Nephron progenitor cell (in vitro differentiated cells): ENCODE results near the gene IQGAP2.

Source experiments
- DNase-seq: peaks from one replicate; pipeline ENCODE4 v3.0.0; 2021
- H3K27ac Mint-ChIP-seq: 2 replicates; pipeline ENCODE4 v1.8.0; 2021; ENCODE audit warnings: mild to moderate bottlenecking, moderate library complexity, mixed read lengths
- H3K27me3 Mint-ChIP-seq: 2 replicates; pipeline ENCODE4 v1.8.0; 2021; ENCODE audit warnings: mild to moderate bottlenecking, low read depth, mixed read lengths; ENCODE audit not compliant: poor library complexity
- H3K36me3 Mint-ChIP-seq: 2 replicates; pipeline ENCODE4 v1.8.0; 2021; ENCODE audit warnings: low read depth, mixed read lengths
- H3K4me1 Mint-ChIP-seq: 2 replicates; pipeline ENCODE4 v1.8.0; 2021; ENCODE audit warnings: mixed read lengths
- H3K4me3 Mint-ChIP-seq: 2 replicates; pipeline ENCODE4 v1.8.0; 2021; ENCODE audit warnings: mild to moderate bottlenecking, moderate library complexity, mixed read lengths
- H3K9me3 Mint-ChIP-seq: 2 replicates; pipeline ENCODE4 v1.8.0; 2021; ENCODE audit warnings: mild to moderate bottlenecking, moderate library complexity, mixed read lengths
- TF ChIP-seq, protein P1 (sequence below): fragments of 200-600 bp; sonication (generic); IDR thresholded peaks from 2 replicates; pipeline ENCODE4 v1.5.0; 2021; ENCODE audit warnings: antibody characterized with exemption

The IQGAP2 gene

DNA sequence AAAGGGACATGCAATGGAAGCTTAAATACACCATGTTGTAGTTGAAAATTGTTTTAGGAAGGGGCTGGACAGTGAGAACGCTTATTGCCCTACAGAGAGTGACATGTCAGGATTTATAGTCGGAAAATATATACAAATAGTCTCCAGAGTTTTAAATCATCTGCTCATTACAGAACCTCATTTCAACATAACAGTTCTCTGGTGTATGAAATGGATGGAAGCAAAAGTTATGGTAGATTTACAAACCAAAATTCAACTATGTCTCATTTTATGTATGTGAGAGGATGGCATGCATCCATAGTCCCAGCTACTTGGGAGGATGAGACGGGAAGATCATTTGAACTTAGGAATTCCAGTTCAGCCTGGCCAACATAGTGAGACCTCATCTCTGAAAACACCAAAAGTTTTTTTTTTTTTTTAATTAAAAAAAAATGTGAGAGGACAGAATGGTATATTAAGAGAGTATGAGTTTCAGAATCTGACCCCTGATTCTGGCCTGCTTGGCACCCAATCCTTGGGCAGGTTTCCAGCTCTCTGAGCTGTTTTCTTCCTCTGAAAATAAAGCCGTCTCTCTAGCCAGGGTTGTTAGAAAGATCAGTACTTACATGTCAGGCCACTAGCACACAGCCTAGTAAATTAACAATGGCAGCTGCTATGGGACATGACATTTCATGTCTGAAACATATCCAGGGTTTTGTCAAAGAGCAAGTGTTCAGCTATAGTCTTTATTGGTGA lies 40.1 kb downstream of the IQGAP2 start:
- H3K27ac Mint-ChIP-seq = no peak overlapping the region
- H3K9me3 Mint-ChIP-seq = peaks cover 22% of the 10 kb centered on the region
- no peak overlapping the region for H3K4me3 Mint-ChIP-seq
- H3K36me3 Mint-ChIP-seq = peaks cover 24% of the 10 kb centered on the region
- TF ChIP-seq, protein P1, sequence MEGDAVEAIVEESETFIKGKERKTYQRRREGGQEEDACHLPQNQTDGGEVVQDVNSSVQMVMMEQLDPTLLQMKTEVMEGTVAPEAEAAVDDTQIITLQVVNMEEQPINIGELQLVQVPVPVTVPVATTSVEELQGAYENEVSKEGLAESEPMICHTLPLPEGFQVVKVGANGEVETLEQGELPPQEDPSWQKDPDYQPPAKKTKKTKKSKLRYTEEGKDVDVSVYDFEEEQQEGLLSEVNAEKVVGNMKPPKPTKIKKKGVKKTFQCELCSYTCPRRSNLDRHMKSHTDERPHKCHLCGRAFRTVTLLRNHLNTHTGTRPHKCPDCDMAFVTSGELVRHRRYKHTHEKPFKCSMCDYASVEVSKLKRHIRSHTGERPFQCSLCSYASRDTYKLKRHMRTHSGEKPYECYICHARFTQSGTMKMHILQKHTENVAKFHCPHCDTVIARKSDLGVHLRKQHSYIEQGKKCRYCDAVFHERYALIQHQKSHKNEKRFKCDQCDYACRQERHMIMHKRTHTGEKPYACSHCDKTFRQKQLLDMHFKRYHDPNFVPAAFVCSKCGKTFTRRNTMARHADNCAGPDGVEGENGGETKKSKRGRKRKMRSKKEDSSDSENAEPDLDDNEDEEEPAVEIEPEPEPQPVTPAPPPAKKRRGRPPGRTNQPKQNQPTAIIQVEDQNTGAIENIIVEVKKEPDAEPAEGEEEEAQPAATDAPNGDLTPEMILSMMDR = no peak
- H3K4me1 Mint-ChIP-seq = peaks cover 10% of the 10 kb centered on the region
- H3K27me3 Mint-ChIP-seq = no peaks in the 10 kb centered on the region
- DNase-seq = no peak

DNA sequence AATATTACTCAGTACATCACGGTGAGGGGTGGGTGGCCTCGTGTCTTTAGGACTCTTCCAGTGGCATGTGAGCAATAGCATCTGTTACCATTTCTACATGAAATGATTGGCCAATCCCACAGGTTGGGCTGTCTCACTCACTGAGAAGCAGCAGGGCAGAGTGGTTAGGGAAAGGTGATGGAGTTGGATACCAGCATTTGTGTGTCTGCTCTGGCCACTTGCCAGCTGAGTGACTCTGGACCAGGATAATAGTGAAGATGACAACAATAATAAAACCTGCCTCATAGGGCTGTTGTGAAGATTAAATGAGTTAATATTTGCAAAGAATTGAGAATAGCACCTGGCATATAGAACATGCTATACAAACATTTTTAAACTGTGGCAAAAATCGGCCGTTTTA lies 42.0 kb downstream of the IQGAP2 start:
- TF ChIP-seq, protein P1 = no peak
- Mint-ChIP-seq H3K4me1 (peaks cover 10% of the 10 kb centered on the region), H3K36me3 (peaks cover 22% of the 10 kb centered on the region), H3K9me3 (peaks cover 4% of the 10 kb centered on the region), H3K27me3 (no peaks in the 10 kb centered on the region), H3K4me3 (no peak overlapping the region), H3K27ac (no peak overlapping the region)
- no peak for DNase-seq

DNA sequence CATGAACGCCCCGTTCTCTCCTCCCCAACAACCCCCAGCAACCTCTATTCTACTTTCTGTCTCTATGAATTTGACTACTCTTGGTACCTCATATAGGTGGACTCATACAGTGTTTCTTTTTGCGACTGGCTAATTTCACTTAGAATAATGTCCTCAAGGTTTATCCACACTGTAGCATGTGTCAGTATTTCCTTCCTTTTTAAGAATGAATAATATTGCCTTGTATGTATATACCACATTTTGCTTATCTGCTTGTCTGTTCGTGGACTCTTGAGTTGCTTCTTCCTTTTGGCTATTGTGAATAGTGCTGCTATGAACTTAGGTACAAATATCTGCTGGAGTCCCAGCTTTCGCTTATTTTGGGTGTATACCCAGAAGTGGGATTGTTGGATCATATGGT lies 42.7 kb downstream of the IQGAP2 start:
- Mint-ChIP-seq H3K9me3 (no peaks in the 10 kb centered on the region), H3K4me1 (peaks cover 10% of the 10 kb centered on the region), H3K36me3 (peaks cover 25% of the 10 kb centered on the region), H3K27me3 (no peaks in the 10 kb centered on the region), H3K27ac (peak overlapping the region; percentile 33), H3K4me3 (no peak overlapping the region)
- no peak for DNase-seq
- TF ChIP-seq, protein P1 = no peak

GRCh38 chr5:76446776-76447175 lies 43.7 kb downstream of the IQGAP2 start:
- Mint-ChIP-seq H3K4me3 (no peak overlapping the region), H3K27ac (peak overlapping the region; percentile 31), H3K36me3 (peaks cover 25% of the 10 kb centered on the region), H3K4me1 (peaks cover 10% of the 10 kb centered on the region), H3K27me3 (no peaks in the 10 kb centered on the region), H3K9me3 (no peaks in the 10 kb centered on the region)
- DNase-seq = no peak
- TF ChIP-seq, protein P1 = no peak

- Mint-ChIP-seq H3K36me3 (peaks cover 25% of the 10 kb centered on the region), H3K27ac (no peak overlapping the region), H3K9me3 (no peaks in the 10 kb centered on the region), H3K27me3 (no peaks in the 10 kb centered on the region), H3K4me3 (no peak overlapping the region), H3K4me1 (peaks cover 10% of the 10 kb centered on the region)
- DNase-seq = no peak
- TF ChIP-seq, protein P1 = no peak
Measured at GRCh38 chr5:76449606-76450005, 46.5 kb downstream of the IQGAP2 start.

GRCh38 chr5:76450054-76450453 lies 47.0 kb downstream of the IQGAP2 start:
- Mint-ChIP-seq H3K9me3 (no peaks in the 10 kb centered on the region), H3K36me3 (peaks cover 25% of the 10 kb centered on the region)
- DNase-seq = no peak

More at GRCh38 chr5:76450054-76450453, 47.0 kb downstream of the IQGAP2 start:
- Mint-ChIP-seq H3K4me3 (no peak overlapping the region), H3K4me1 (peaks cover 10% of the 10 kb centered on the region), H3K27ac (no peak overlapping the region), H3K27me3 (no peaks in the 10 kb centered on the region)
- TF ChIP-seq, protein P1 = no peak
